Kidney (tissue), 14 donors: ENCODE results near the gene HDAC10. TPM values are rescaled to one million over a fixed set of nuclear protein-coding genes. Genes with fewer than 3 reads are reported as not detected.

Experiments used
- DNase-seq, 5 donors: peaks; one replicate each; pipeline ENCODE4 v3.0.0-alpha.2; 2013 to 2020
- FAIRE-seq: peaks from 2 replicates; lab custom pipeline; 2012; peaks lifted over from hg19 to GRCh38; lab: Jason Lieb, UNC
- H3K27ac ChIP-seq, 2 donors: one replicate each; pipeline ENCODE4 v1.7.0; 2013; ENCODE audit warnings: low read depth in 2 of 2, low read length in 2 of 2, inconsistent platforms in 1 of 2
- H3K27me3 ChIP-seq: one replicate; pipeline ENCODE4 v1.7.1; 2013; ENCODE audit warnings: low read length, inconsistent platforms; ENCODE audit not compliant: control insufficient read depth, insufficient read depth
- H3K36me3 ChIP-seq, 3 donors: one replicate each; pipeline versions ENCODE4 v1.7.0 to v1.7.1; 2013; ENCODE audit warnings: low read length in 3 of 3, control low read depth in 1 of 3, inconsistent platforms in 1 of 3; ENCODE audit not compliant: insufficient read depth in 3 of 3, control insufficient read depth in 2 of 3
- H3K4me1 ChIP-seq, 3 donors: one replicate each; pipeline versions ENCODE4 v1.7.0 to v1.7.1; 2013; ENCODE audit warnings: low read length in 3 of 3, inconsistent platforms in 1 of 3, low read depth in 1 of 3; ENCODE audit not compliant: control insufficient read depth in 2 of 3, insufficient read depth in 2 of 3
- H3K4me3 ChIP-seq, 3 donors: one replicate each; pipeline versions ENCODE4 v1.7.0 to v1.8.1; 2013; ENCODE audit warnings: low read length in 3 of 3, control low read depth in 1 of 3, inconsistent platforms in 1 of 3
- H3K9ac ChIP-seq, 3 donors: one replicate each; pipeline versions ENCODE4 v1.7.0 to v1.7.1; 2013; ENCODE audit warnings: low read length in 3 of 3, control low read depth in 1 of 3, inconsistent platforms in 1 of 3
- H3K9me3 ChIP-seq, 3 donors: one replicate each; pipeline versions ENCODE4 v1.7.0 to v1.7.1; 2013; ENCODE audit warnings: low read length in 3 of 3, control low read depth in 1 of 3, inconsistent platforms in 1 of 3; ENCODE audit not compliant: control insufficient read depth in 2 of 3, insufficient read depth in 1 of 3
- intact Hi-C: fragments of 100-400 bp; cut with DNase I; formaldehyde crosslinking; loops from one replicate; pipeline ENCODE4 v1.11.1; 2022
- polyA plus RNA-seq: library from polyadenylated mRNA; stranded (reverse); fragments of 350-450 nt; fragmentation: Illumina TruSeq; extraction: RNeasy Lipid Tissue Mini Kit (QIAGEN cat#74804); gene quantifications from one replicate; pipeline ENCODE4 v1.2.3, GENCODE V29; 2014; ENCODE audit warnings: low read depth, low replicate concordance; ENCODE audit not compliant: insufficient read depth
- total RNA-seq: library from RNA; stranded (reverse); fragmentation: NEBNext Ultra II Directional; extraction: Animal tissue kit (Norgen Biotek cat#: 25700); gene quantifications from one replicate; pipeline ENCODE4 v1.2.1, GENCODE V29; 2021
- TF ChIP-seq, protein P1 (sequence below): IDR thresholded peaks from 3 replicates; pipeline ENCODE4 v1.5.1; 2012; ENCODE audit warnings: mild to moderate bottlenecking, moderate library complexity, borderline replicate concordance; ENCODE audit not compliant: insufficient read depth; ENCODE audit errors: extremely low read depth
- donor health status: control.
- donor health status: control.
- donor health status: control.
- donor health status: control.
- donor health status: control.
- donor health status: DM: yes; HTN: yes; CAD: no.
- donor health status: Normal renal cell carcinoma (clear cell type).

The HDAC10 gene
- total and polyA plus RNA-seq, 2 donors from 2014 or later, result 20.4 to 43.8 TPM

DNA sequence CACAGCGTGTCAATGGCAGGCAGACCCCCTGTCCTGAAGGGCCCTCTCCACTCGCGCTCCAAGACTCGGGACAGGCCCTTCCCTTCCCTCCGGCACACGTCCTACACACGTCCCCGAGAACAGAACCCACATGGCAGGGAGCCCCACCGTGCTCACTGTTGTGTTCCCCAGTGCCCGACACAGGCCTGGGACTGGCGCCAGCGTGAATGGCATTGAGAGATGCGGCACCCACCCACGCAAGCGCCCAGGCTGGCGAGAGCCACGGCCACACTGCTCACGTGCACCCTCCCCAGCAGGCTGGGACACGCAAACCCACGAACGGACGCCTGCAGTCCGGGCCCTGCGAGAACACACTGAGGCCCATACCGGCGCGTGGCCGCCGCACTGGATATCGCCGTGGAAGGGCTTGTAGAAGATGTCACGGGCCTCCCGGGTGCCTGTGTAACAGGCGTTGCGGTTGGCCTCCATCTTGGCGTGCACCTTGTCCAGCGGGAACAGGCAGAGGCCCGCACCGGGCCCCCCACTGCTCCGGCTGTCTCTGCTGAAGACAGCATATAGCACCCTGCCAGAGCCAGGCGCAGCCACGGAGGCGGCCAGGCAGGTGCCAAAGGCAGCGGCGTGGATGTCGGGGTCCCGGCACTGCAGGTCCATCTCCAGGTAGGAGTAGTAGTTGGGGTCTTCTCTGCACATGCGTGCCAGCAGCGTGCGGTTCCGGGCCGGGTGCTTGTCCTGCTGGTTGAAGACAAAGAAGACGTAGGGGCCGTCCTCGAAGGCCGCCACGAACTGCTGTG lies 38.3 kb upstream of the HDAC10 start:
- DNase-seq (no peak), FAIRE-seq (no peak)
- intact Hi-C loops, result no loop called here
- Histone ChIP-seq H3K9me3 (no peaks in the 10 kb centered on the region), H3K27me3 (no peaks in the 10 kb centered on the region), H3K27ac (no peak overlapping the region), H3K4me1 (peaks cover 0 to 37% (median 4%) of the 10 kb centered on the region in 3 donors), H3K9ac (no peak overlapping the region), H3K36me3 (peaks cover 0 to 43% (median 23%) of the 10 kb centered on the region in 3 donors), H3K4me3 (no peak overlapping the region)
- TF ChIP-seq, protein P1, sequence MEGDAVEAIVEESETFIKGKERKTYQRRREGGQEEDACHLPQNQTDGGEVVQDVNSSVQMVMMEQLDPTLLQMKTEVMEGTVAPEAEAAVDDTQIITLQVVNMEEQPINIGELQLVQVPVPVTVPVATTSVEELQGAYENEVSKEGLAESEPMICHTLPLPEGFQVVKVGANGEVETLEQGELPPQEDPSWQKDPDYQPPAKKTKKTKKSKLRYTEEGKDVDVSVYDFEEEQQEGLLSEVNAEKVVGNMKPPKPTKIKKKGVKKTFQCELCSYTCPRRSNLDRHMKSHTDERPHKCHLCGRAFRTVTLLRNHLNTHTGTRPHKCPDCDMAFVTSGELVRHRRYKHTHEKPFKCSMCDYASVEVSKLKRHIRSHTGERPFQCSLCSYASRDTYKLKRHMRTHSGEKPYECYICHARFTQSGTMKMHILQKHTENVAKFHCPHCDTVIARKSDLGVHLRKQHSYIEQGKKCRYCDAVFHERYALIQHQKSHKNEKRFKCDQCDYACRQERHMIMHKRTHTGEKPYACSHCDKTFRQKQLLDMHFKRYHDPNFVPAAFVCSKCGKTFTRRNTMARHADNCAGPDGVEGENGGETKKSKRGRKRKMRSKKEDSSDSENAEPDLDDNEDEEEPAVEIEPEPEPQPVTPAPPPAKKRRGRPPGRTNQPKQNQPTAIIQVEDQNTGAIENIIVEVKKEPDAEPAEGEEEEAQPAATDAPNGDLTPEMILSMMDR, result no peak

DNA sequence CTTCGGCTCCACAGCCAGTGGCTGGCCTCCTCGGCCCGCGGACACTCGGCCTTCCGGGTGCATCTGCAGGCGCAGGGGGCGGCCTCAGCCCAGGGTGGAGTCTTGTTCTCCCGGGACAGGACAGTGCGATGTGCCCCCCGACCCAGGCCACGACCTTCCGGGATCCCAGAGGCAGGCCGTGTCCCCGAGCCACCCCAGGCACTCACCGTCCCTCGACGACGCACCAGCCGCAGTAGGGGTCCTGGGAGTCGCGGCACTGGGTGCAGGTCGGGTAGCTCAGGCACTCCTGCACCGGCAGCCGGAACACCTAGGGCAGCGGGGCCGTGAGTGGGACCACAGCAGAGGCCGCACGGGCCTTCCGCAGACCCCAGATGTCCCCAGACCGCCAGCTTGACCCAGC lies 36.7 kb upstream of the HDAC10 start:
- Histone ChIP-seq H3K9me3 (no peaks in the 10 kb centered on the region), H3K4me1 (peaks cover 0 to 29% (median 0%) of the 10 kb centered on the region in 3 donors), H3K27ac (no peak overlapping the region), H3K27me3 (no peaks in the 10 kb centered on the region), H3K36me3 (peaks cover 0 to 46% (median 23%) of the 10 kb centered on the region in 3 donors), H3K4me3 (no peak overlapping the region), H3K9ac (no peak overlapping the region)
- DNase-seq (no peak), FAIRE-seq (no peak)
- TF ChIP-seq, protein P1, result no peak
- intact Hi-C loops, result no loop called here

DNA sequence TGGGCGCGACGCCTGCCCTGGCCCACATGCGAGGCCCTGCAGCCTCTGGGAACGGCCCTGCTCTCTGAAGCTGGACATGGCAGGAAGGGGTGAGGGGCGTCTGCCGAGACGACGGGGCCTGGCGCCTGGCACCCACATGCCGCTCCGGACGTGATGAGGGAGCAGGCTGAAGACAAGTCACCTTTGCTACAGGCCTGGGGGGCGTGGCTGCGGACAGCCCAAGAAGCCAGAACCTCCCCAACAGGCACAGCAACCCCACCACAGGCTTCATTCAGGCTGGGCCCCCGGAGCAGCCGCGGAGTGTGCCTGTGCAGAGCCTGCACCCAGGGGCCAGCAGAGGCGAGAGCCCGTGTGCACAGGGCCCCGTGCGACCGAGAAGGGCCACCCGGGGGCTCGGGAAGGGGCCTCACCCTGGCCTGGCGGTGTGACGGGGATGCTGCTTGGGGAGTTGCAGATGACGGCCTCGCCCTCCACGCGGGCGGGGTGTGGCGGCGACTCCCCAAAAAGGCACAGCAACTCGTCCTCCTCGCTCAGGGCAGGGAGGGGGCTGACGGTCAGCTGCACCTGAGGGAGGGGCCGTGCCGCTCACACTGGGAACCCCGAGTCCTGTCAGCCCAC lies 35.7 kb upstream of the HDAC10 start:
- Histone ChIP-seq H3K27ac (no peak overlapping the region), H3K27me3 (no peaks in the 10 kb centered on the region), H3K36me3 (peaks cover 0 to 52% (median 26%) of the 10 kb centered on the region in 3 donors), H3K4me3 (no peak overlapping the region), H3K9ac (no peak overlapping the region), H3K4me1 (peaks cover 0 to 25% (median 0%) of the 10 kb centered on the region in 3 donors), H3K9me3 (no peaks in the 10 kb centered on the region)
- intact Hi-C loops, result no loop called here
- DNase-seq (no peak), FAIRE-seq (no peak)
- TF ChIP-seq, protein P1, result no peak
